ENCODE results near the gene CPNE1.

The CPNE1 gene

DNA sequence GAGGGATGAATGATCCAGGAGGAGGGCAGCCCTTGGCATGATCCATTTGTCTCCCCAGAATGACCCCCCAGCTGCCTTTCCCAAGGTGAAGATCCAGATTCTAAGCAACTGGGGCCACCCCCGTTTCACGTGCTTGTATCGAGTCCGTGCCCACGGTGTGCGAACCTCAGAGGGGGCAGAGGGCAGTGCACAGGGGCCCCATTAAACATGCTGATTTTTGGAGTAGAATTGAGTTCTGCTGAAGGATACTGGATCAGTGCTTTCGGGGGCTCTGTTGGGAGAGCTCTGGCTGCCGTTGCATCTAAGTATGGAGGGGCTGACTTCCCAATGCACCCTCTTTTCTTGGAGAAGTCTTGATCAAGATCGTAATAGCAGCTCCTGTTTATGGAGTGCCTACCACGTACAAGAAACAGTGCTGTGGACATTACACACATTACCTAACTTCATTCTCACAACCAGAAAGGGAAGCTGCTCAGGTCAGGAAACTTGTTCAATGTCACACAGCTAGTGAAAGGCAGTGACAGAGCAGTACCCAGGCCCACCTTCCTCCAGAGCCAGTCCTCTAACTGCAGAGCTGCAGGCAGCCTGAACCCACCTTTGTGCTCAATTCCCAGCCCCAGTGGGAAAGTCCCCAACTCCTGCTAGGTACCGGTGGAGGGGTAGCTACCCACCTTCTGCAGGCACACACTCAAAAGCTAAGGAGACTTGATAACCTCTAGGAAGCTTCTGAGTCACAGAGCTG is 43.7 kb downstream of the CPNE1 start:
- no peak for DNase-seq (ENCODE audit: low read depth, low spot score)

DNA sequence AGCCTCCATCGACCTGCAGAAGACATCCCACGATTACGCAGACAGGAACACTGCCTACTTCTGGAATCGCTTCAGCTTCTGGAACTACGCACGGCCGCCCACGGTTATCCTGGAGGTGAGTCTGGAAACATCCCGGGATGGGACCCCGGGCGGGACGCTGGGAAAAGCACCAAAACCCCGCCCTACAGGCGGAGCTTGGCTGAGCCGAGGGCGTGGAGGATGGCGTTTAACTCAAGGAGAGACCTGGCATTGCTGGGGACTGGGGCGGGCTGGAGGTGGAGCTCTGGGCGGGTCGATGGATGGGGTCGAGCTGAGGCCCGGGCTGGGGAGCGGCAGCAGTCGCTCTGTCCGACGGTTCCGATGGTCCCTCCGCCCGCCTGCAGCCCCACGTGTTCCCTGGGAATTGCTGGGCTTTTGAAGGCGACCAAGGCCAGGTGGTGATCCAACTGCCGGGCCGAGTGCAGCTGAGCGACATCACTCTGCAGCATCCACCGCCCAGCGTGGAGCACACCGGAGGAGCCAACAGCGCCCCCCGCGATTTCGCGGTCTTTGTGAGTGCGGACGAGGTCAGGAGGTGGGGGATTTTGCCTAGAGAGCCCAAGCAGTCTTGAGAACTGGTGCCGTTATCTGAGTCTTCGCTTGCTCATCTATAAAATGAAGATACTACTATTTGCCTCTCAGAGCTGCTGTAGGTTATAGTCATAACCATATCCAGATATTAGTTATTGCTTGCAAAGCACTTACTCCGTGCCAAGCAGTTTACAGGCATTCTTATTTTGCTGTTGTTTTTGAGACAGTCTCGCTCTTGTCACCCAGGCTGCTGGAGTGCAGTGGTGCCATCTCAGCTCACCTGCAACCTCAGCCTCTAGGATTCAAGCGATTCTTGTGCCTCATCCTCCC is 45.3 kb downstream of the CPNE1 start:
- DNase-seq (ENCODE audit: low read depth, low spot score): peak; percentile 58

DNA sequence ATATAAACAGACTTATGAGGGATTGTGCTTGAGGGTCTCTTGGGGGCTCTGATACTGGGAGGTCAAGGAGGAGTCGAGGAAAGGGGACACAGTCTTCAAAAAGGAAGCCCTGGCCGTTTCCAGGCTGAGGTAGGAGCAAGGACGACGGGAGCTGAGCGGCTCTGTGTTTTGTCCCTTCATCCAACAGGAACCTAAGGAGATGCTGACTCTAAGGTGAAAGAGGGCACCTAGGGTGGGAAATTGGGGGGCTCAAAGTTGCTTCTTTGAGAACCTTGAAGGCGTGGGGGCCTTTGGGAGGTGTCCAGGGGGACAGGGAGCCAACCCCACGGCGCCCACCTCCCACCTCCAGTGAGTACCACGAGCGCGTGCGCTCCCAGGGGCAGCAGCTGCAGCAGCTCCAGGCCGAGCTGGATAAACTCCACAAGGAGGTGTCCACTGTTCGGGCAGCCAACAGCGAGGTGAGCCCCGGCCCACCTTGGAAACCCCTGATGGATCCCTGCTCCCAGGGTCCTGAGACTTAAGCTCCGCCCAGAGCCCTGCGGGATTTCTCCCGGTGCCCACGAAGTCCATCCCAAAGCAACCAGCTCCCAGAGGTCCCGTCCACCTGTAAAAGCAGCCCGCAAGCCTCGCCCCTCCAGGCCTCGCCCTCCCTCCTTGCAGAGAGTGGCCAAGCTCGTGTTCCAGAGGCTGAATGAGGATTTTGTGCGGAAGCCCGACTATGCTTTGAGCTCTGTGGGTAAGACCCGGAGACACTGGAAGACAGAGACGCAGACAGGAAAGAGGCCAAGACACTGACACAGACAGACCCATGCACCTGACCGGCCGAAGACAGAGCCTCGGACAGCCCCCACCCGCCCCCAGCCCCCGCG is 46.2 kb downstream of the CPNE1 start:
- DNase-seq (ENCODE audit: low read depth, low spot score): no peak

DNA sequence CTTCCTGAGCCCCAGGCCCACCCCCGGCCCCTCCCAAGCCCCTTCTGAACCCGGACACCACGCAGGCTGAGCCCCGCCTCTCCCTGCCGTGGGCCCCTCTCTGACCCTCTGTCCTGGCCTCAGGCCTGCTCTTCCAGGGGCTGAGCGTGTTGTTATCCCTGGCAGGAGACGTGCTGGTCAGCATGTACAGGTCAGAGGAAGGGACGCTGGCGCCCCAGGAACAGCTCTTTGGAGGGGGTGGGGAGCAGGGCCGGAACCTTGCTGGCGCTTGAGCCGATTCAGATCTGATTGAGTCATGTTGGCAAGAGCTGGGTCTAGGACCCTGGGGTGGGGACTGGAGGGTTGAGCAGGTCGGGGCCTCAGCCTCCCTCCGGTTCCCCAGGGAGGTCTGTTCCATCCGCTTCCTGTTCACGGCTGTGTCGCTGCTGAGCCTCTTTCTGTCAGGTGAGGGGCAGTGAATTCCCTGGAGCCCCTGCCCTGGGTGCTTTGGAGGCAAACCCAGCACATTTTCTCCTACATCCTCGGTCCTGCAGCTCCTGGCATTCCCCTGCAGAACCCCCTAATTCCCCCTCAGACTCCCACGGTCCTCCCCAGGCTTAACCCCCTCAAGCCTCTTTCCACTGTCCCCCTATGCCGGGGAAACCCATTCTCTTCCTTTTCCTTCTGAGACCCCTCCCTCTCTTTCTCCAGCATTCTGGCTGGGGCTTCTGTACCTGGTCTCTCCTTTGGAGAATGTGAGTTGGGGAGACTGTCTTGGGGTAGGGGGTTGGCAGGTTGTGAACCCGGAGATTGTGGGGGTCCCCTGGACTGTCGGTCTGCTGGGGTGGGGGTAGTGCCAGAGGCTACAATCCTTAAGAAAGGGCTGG is 47.1 kb downstream of the CPNE1 start:
- DNase-seq (ENCODE audit: low read depth, low spot score): peak; percentile 59

DNA sequence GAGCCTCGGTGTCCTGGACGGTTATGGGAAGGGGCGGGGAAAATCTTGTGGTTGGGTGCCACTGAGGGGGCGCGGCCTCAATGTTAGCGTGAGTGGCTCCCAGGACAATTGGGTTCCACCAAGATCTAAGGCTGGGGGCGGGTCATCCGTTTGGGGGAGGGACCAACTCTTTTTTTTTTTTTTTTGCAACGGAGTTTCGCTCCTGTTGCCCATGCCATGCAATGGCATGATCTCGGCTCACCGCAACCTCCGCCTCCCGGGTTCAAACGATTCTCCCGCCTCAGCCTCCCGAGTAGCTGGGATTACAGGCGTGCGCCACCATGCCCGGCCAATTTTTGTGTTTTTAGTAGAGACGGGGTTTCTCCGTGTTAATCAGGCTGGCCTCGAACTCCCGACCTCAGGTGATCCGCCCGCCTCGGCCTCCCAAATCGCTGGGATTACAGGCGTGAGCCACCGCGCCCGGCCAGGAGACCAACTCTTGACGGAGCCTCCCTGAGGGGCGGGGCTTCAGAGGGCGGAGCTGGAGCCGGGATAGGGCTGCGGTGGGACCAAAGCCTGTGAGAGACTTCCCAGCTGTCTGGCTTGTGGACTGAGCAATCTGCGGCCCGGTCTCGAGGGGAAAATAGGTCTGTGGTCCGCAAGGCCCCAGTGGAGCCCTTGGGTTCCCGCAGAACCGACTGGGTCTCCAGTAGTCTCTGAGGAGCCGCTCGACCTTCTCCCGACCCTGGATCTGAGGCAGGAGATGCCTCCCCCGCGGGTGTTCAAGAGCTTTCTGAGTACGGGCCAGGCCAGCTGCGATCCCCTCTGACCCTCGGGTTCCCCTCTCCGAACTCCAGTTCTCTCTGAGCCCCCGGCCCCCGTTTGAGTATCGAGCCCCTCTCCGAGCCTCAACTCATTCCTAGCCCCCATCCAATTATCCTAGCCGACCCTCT is 48.0 kb downstream of the CPNE1 start:
- peak; percentile 98 for DNase-seq (ENCODE audit: low read depth, low spot score)

DNA sequence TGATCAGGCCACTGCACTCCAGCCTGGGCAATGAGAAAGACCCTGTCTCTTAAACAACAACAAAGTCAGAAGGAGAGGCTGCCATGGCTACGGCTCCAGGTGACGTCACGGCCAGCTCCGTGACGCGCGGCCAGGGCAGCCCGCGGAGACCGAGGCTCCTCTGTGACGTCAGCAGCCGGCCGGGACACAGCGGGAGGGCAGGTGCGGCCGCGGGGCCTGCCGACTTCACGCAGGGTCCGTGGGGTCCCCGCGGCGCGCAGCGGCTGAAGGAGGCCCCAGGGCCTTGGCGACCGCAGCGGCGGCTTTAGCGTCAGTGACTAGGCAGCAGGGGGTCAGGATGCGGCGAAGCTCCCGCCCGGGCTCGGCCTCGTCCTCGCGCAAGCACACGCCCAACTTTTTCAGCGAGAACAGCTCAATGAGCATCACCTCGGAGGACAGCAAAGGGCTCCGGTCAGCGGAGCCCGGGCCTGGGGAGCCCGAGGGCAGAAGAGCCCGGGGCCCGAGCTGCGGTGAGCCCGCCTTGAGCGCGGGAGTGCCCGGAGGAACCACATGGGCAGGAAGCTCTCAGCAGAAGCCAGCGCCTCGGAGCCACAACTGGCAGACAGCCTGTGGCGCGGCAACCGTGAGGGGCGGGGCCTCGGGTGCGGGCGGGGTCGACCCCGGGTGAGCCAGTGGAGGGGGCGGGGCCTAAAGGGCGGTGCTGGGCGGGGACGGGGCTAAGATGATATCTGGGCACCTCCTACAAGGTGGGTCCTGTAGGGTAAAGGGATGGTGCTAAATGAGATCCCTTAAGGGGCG is 48.8 kb downstream of the CPNE1 start, which contains the start of gene SPAG4:
SPAG4 (plus strand) TSS at position 163 of the 798 bp plus-strand sequence; CDS start at position 338, 175 bp downstream.
- DNase-seq (ENCODE audit: low read depth, low spot score): peak; percentile 81

DNA sequence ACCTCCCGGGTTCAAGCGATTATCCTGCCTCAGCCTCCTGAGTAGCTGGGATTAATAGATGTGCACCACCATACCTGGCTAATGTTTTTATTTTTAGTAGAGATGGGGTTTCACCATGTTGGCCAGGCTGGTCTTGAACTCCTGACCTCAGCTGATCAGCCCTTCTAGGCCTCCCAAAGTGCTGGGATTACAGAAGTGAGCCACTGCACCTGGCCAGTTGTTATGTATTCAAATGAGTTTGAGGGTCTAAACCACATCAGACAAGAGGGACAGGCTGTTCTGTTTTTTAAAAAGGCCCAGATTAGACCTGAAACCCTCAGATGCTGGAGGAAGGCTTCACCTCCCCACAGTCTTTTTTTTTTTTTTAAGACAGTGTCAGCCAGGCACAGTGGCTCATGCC is 53.2 kb downstream of the CPNE1 start:
- no peak for DNase-seq (ENCODE audit: low read depth, low spot score)

DNA sequence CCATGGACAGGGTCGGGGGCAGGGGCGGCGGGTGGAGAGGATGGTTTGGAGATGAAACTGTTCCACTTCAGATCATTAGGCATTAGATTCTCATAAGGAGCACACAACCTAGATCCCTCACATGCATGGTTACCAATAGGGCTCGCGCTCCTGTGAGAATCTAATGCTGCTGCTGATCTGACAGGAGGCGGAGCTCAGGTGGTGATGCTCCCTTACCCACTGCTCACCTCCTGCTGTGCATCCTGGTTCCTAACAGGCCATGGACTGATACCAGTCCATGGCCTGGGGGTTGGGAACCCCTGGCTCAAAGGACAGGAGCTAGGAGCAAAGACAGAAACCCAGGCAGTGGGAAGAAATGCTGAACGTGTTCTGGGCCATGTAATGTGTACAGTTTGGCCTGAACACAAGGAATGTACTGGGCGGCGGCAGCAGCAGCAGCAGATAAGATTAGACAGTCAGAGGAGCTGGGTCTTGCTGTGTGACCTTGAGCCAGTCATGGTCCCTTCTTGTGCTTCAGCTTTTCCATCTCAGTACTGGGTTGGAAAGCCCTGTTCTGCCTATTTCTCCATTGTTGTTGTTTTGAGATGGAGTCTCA is 53.8 kb downstream of the CPNE1 start:
- no peak for DNase-seq (ENCODE audit: low read depth, low spot score)

DNA sequence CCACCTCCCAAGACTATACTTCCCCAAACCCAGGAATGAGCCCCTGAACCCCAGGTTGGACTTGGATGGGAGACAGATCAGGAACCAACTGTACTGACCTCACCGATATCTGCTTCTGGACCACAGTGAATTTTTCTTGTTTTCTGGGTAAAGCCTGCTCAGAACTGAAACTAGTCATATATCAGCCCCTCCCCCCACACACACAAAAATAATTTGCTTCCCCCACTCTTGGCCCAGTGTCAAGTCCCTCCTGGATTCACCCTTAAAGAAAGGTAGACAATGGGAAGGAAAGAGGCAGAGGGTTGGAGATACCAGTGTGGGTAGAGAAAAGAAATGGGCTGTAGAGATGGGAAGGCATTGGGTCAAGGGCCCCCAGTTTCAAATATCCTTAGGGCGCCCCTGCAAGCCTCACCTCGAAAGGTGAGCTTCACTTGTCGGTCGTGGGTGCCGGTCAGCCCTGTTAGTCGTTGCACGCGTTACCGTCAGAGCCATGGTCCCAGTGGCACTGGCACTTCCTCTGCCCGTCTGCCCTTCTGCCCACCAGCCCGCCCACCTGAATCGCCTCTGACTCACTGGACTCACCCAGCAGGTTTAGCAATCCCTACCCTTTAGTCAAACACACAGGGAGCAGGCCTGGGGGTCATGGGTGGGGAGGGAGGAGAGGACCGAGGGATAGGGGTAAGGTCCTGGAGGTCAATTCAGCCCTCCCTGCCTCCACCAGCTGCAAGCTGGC is 57.5 kb downstream of the CPNE1 start:
- DNase-seq (ENCODE audit: low read depth, low spot score): no peak

DNA sequence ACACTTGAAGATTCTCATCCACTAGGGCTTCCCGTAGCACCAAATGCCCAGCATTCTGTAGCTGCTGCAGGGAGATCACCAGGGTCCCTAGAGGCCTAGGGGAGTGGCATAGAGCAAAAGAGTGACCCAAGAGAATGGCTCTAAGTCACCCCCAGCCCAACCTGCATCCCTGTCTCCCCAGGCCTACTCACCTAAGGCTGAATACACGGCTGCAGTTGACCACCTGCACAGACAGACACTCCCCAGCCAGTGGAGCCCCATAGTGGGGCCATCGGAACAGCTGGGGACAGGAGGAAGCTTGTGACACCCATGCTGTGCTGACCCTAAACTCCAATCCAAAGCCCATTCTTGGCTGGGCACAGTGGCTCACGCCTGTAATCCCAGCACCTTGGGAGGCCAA is 58.6 kb downstream of the CPNE1 start:
- no peak for DNase-seq (ENCODE audit: low read depth, low spot score)

DNA sequence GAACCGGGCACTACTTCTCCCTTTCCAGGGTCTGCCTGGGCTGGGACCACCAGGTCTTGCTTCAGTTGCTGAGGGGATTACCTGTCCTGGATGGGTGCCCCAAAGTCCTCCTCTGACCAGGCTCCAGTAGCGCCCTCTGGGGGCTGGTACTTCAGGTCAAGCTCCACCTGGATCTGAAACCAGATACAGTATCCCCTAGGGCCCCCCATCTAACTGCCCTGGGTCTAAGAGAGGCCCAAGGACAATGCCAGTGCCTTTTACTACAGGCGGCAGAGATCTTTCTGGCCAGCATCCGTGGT is 60.3 kb downstream of the CPNE1 start:
- no peak for DNase-seq (ENCODE audit: low read depth, low spot score)

DNA sequence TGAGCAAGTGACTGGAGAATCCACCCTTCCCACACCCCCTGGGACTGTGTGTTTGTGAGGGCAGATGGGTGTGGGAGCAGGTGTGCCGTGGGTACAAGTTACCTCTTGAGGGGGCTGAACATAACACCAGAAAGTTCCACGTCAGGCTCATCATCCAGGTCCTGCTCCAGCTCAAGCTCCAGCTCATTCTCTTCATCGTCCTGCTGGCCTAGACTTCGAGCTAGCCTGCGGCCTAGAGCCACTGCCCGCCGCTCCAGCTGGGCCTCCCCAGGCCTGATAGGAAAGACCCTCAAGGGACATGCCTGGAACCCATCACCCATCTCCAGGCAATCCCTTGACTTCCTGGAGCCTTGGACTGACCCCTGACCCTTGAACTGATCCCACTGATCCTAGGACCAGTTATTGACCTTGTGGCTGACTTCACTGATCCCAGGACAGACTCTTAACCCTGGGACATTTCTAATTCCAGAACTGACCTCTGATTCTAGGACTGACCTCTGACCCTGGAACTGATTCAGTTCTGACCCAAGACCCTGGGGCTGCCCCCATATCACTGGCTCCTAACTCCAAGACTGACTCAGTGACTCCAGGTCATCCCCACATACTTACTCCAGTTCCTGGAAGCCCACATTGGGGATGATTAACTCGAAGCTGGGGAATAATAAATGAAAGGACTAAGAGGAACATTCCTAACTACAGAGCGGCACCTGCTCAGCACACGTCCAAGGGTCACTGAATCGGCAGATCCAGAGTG is 60.8 kb downstream of the CPNE1 start:
- DNase-seq (ENCODE audit: low read depth, low spot score): no peak

DNA sequence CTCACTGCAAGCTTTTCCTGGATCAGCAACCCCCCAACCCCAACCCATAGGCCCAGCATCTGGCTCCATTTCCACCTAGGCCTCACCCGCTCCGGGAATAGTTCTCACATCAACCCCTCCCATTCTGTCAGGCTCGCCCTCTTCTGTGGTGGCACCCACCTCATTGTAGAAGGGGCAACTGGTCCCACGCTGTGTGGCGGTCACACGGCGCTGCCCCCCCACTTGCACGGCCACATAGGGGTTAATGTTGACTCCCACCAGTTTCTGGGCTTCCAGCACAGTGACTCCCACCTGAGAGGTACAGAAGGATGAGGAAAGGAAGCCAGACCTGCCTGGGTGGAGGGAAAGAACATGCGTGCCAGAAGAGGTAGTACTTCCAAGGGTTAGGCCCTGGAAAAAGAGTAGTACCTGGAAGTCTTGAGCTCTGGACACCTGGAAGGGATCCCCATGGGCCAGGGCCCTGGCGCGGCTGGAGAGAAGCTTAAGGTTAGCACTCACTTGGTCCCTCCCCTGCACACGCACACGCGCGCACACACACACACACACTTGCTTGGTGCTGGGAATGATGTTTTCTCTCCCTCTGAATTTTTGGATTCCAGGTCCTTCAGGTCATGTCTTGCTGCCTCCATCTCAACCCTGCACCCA is 61.7 kb downstream of the CPNE1 start:
- no peak for DNase-seq (ENCODE audit: low read depth, low spot score)

DNA sequence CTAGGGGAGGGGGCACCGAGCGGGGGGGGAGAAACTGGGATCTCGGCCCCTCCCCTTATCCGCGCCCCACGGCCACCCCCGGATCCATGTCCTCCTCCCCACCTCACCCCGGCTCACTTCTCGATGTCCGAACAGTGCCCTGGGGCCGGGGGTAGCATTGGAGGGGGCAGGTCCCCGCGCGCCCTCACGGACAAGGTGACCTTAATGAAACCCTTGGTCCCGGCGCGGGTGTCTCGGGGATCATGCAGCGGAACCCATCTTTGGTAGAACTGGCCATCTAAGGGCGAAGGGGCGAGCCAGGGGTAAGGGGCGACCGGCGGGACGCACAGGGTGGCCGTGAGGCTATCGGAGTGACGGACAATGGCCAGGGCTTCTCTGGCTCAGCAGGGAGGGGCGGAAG is 62.7 kb downstream of the CPNE1 start:
- DNase-seq (ENCODE audit: low read depth, low spot score): no peak

DNA sequence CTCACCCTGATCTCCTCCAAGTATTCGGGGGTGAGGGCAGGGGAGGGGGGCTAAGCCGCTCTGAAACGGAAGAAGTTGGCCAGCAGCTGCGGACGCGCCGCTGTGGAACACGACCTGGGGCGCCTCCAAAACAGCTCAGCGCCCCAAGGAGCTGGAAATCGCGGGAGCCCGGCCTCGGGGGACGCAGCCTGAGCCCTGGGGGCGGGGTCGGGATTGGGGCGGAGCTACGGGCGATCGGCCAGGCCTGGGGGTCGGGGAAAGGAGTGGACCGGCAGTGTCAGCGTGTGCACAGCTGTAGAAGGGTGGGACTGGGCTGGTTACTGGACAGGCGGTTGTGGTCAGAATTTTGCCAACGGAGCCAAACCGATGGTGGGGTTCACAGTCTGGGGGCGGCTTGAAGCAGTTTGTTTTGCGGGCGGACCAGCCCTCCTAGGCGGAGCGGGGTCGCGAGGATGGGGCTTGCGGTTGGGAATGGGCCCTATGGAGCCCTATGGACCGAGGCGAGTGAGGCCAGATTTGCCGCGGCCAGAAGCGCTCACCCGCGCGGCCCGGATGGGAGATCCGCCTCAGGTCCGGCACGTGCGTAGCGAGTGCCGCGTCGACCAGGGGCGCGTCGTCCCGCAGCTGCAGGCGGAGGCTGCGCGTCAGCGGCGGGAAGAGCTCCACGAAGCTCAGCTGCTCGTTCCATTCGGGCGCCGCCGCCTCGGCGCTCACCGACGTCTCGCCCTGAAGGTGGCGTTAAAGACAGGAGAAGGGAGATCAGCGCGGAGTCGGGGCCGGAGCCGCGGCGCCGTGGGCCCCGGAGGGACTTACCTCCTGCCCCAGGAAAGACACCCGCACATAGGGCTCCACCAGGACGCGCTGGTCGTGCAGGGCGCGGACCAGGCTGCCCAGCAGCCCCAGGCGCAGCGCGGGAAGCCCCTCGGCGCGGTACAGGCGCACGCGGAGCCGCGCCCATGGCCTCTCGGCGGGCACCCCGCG is 63.4 kb downstream of the CPNE1 start:
- no peak for DNase-seq (ENCODE audit: low read depth, low spot score)
